Upper lobe of right lung (tissue), 1 donor: Measurements from ENCODE around the gene NPFFR2. TPM values are rescaled to one million over a fixed set of nuclear protein-coding genes. Genes with fewer than 3 reads are reported as not detected.
"Not testable (repeated sequence)": the region's sequence is repeated elsewhere in the genome, so short reads cannot be mapped to it uniquely, and the experiment has no call there.

Source experiments
- ATAC-seq: fragments of 200-7000 bp; cut with Tn5 transposase; one replicate; pipeline ENCODE4 v1.9.1; 2020; ENCODE audit warnings: mild to moderate bottlenecking, moderate library complexity
- DNase-seq: peaks from one replicate; pipeline ENCODE4 v3.0.0-alpha.2; 2020
- H3K27ac ChIP-seq: fragments of 200-600 bp; one replicate; pipeline ENCODE4 v1.8.0; 2022
- H3K27me3 ChIP-seq: fragments of 200-600 bp; one replicate; pipeline ENCODE4 v1.8.0; 2022; ENCODE audit warnings: mild to moderate bottlenecking
- H3K36me3 ChIP-seq: fragments of 200-600 bp; one replicate; pipeline ENCODE4 v1.8.0; 2022
- H3K4me1 ChIP-seq: fragments of 200-600 bp; one replicate; pipeline ENCODE4 v1.8.0; 2022
- H3K4me3 ChIP-seq: fragments of 200-600 bp; one replicate; pipeline ENCODE4 v1.8.0; 2022; ENCODE audit warnings: mild to moderate bottlenecking
- H3K9me3 ChIP-seq: fragments of 200-600 bp; one replicate; pipeline ENCODE4 v1.8.0; 2022
- CTCF ChIP-seq: fragments of 200-600 bp; IDR thresholded peaks from one replicate; pipeline ENCODE4 v1.8.0; 2022; ENCODE audit warnings: antibody characterized with exemption
- intact Hi-C: fragments of 100-400 bp; cut with DNase I; formaldehyde crosslinking; loops from one replicate; pipeline ENCODE4 v1.11.0; 2022
- total RNA-seq: library from RNA; stranded (reverse); fragmentation: NEBNext Ultra II Directional; extraction: Animal tissue kit (Norgen Biotek cat#: 25700); gene quantifications from one replicate; pipeline ENCODE4 v1.2.1, GENCODE V29; 2021
- donor health status: DM: no; HTN: yes; CAD: no; lungs with severe emphysema.

Gene NPFFR2
- total RNA-seq, 1 donor from 2014 or later, result not detected

GRCh38 chr4:72067051-72067450 is 35.3 kb downstream of the NPFFR2 start:
- no peak for TF ChIP-seq CTCF
- intact Hi-C loops, result no loop called here
- Histone ChIP-seq H3K4me1 (no peaks in the 10 kb centered on the region), H3K9me3 (no peaks in the 10 kb centered on the region), H3K4me3 (no peak overlapping the region), H3K36me3 (no peaks in the 10 kb centered on the region), H3K27me3 (no peaks in the 10 kb centered on the region), H3K27ac (no peak overlapping the region)
- DNase-seq (no peak), ATAC-seq (no peak)

GRCh38 chr4:72073816-72074215 is 42.0 kb downstream of the NPFFR2 start:
- Histone ChIP-seq H3K36me3 (no peaks in the 10 kb centered on the region), H3K27ac (no peak overlapping the region), H3K4me1 (no peaks in the 10 kb centered on the region), H3K9me3 (no peaks in the 10 kb centered on the region), H3K27me3 (no peaks in the 10 kb centered on the region), H3K4me3 (no peak overlapping the region)
- ATAC-seq, result no peak
- TF ChIP-seq CTCF, result no peak
- intact Hi-C loops, result loop anchor here (10.0 kb wide), 1 partner anchor 849 kb away; no protein-coding TSS in a partner anchor
- DNase-seq, result no peak

- intact Hi-C loops, result loop anchor here (10.0 kb wide), 1 partner anchor 852 kb away; no protein-coding TSS in a partner anchor
- DNase-seq, result no peak
- TF ChIP-seq CTCF, result no peak
These were observed 44.8 kb downstream of the NPFFR2 start for GRCh38 chr4:72076562-72076961.

GRCh38 chr4:72077346-72077745 is 45.5 kb downstream of the NPFFR2 start:
- H3K27me3 ChIP-seq, result no peaks in the 10 kb centered on the region
- ATAC-seq (no peak), DNase-seq (no peak)
- no peaks in the 10 kb centered on the region for H3K36me3 ChIP-seq
- no peaks in the 10 kb centered on the region for H3K4me1 ChIP-seq
- intact Hi-C loops, result loop anchor here (10.0 kb wide), 1 partner anchor 853 kb away; no protein-coding TSS in a partner anchor
- no peak overlapping the region for H3K27ac ChIP-seq
- H3K4me3 ChIP-seq, result no peak overlapping the region
- TF ChIP-seq CTCF, result no peak
- no peaks in the 10 kb centered on the region for H3K9me3 ChIP-seq

More at GRCh38 chr4:72076562-72076961, 44.8 kb downstream of the NPFFR2 start:
- H3K36me3 ChIP-seq, result no peaks in the 10 kb centered on the region
- no peaks in the 10 kb centered on the region for H3K27me3 ChIP-seq
- H3K4me1 ChIP-seq, result no peaks in the 10 kb centered on the region
- H3K27ac ChIP-seq, result no peak overlapping the region
- H3K9me3 ChIP-seq, result no peaks in the 10 kb centered on the region
- H3K4me3 ChIP-seq, result no peak overlapping the region
- ATAC-seq, result no peak

GRCh38 chr4:72084587-72085011 is 52.8 kb downstream of the NPFFR2 start:
- no peak for TF ChIP-seq CTCF
- no peak overlapping the region for H3K27ac ChIP-seq
- intact Hi-C loops, result no loop called here
- no peaks in the 10 kb centered on the region for H3K36me3 ChIP-seq
- ATAC-seq (no peak), DNase-seq (no peak)
- no peaks in the 10 kb centered on the region for H3K9me3 ChIP-seq
- H3K4me3 ChIP-seq, result no peak overlapping the region
- no peaks in the 10 kb centered on the region for H3K27me3 ChIP-seq
- no peaks in the 10 kb centered on the region for H3K4me1 ChIP-seq

- intact Hi-C loops, result not testable (repeated sequence)
These were observed 58.8 kb downstream of the NPFFR2 start for GRCh38 chr4:72090606-72091005.

More at GRCh38 chr4:72090606-72091005, 58.8 kb downstream of the NPFFR2 start:
- H3K4me1 ChIP-seq, DNase-seq, H3K27ac ChIP-seq, H3K36me3 ChIP-seq, H3K27me3 ChIP-seq, ATAC-seq, H3K4me3 ChIP-seq, H3K9me3 ChIP-seq: not testable (repeated sequence)
